Endothelial cell (in vitro differentiated cells): ENCODE results near the gene DDN. TPM values are rescaled to one million over a fixed set of nuclear protein-coding genes. Genes with fewer than 3 reads are reported as not detected.

Experiments used
- DNase-seq: peaks from one replicate; pipeline ENCODE4 v3.0.0; 2021; ENCODE audit warnings: low spot score
- H3K27ac Mint-ChIP-seq: one replicate; pipeline ENCODE4 v1.8.0; 2021; ENCODE audit warnings: mixed read lengths, inconsistent platforms; ENCODE audit not compliant: unreplicated experiment
- H3K27me3 Mint-ChIP-seq: one replicate; pipeline ENCODE4 v1.8.0; 2021; ENCODE audit warnings: mild to moderate bottlenecking, moderate library complexity, mixed read lengths, inconsistent platforms; ENCODE audit not compliant: unreplicated experiment
- H3K36me3 Mint-ChIP-seq: one replicate; pipeline ENCODE4 v1.8.0; 2021; ENCODE audit warnings: mild to moderate bottlenecking, low read depth, mixed read lengths, inconsistent platforms; ENCODE audit not compliant: unreplicated experiment
- H3K4me1 Mint-ChIP-seq: one replicate; pipeline ENCODE4 v1.8.0; 2021; ENCODE audit warnings: mild to moderate bottlenecking, mixed read lengths, inconsistent platforms; ENCODE audit not compliant: unreplicated experiment
- H3K4me3 Mint-ChIP-seq: one replicate; pipeline ENCODE4 v1.8.0; 2021; ENCODE audit warnings: mild to moderate bottlenecking, mixed read lengths, inconsistent platforms; ENCODE audit not compliant: unreplicated experiment
- H3K9me3 Mint-ChIP-seq: one replicate; pipeline ENCODE4 v1.8.0; 2021; ENCODE audit warnings: mixed read lengths, inconsistent platforms; ENCODE audit not compliant: unreplicated experiment
- total RNA-seq: library from RNA; stranded (reverse); fragmentation: NEBNext Ultra II Directional; extraction: Animal tissue kit (Norgen Biotek cat#: 25700); gene quantifications from one replicate; pipeline ENCODE4 v1.2.1, GENCODE V29; 2021; ENCODE audit not compliant: unreplicated experiment
- TF ChIP-seq, protein P1 (sequence below): fragments of 200-600 bp; sonication (generic); IDR thresholded peaks from one replicate; pipeline ENCODE4 v1.5.0; 2021; ENCODE audit warnings: antibody characterized with exemption; ENCODE audit not compliant: unreplicated experiment

DDN gene
- total RNA-seq, 1 donor from 2014 or later, result 0.10 TPM

DNA sequence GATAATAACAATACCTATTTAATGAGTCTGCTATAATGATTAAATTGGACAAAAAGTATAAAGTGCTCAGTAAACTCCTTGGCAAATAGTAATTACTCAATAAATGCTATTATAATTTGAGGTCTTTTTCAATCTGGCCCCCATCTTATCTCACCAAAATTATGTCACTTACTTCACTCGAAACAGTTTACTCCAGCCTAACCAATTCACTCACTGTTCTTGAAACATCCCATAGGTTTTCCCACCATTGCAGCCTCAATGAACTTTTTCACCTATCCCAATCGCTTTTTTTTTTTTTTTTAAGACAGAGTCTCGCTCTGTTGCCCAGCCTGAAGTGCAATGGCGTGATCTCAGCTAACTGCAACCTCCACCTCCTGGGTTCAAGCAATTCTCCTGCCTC, 36.9 kb upstream of the DDN start:
- Mint-ChIP-seq H3K9me3 (no peaks in the 10 kb centered on the region), H3K27ac (peak overlapping the region; percentile 34), H3K36me3 (peaks cover 48% of the 10 kb centered on the region), H3K4me3 (peak overlapping the region; percentile 38), H3K4me1 (no peaks in the 10 kb centered on the region), H3K27me3 (peaks cover 17% of the 10 kb centered on the region)
- DNase-seq, result no peak
- TF ChIP-seq, protein P1, sequence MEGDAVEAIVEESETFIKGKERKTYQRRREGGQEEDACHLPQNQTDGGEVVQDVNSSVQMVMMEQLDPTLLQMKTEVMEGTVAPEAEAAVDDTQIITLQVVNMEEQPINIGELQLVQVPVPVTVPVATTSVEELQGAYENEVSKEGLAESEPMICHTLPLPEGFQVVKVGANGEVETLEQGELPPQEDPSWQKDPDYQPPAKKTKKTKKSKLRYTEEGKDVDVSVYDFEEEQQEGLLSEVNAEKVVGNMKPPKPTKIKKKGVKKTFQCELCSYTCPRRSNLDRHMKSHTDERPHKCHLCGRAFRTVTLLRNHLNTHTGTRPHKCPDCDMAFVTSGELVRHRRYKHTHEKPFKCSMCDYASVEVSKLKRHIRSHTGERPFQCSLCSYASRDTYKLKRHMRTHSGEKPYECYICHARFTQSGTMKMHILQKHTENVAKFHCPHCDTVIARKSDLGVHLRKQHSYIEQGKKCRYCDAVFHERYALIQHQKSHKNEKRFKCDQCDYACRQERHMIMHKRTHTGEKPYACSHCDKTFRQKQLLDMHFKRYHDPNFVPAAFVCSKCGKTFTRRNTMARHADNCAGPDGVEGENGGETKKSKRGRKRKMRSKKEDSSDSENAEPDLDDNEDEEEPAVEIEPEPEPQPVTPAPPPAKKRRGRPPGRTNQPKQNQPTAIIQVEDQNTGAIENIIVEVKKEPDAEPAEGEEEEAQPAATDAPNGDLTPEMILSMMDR, result no peak

DNA sequence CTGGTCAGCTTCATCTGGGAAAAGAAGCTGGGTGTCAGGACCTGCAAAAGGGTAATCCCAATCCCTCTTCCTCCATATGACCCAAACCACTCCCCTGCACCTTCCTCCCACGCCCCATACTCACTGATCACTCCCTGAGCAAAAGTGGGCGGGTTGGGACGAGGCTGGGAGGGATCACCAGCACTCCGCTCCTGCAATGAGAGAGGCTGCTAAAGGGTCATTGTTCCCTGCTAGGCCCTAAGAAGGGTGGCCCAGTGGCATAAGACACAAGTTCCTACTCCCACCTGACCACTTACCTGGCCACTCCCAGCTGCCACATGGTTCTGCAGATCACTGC, 35.1 kb upstream of the DDN start:
- Mint-ChIP-seq H3K4me3 (no peak overlapping the region), H3K9me3 (no peaks in the 10 kb centered on the region), H3K36me3 (peaks cover 61% of the 10 kb centered on the region), H3K27ac (no peak overlapping the region), H3K4me1 (no peaks in the 10 kb centered on the region), H3K27me3 (peaks cover 18% of the 10 kb centered on the region)
- TF ChIP-seq, protein P1, result no peak
- no peak for DNase-seq

- Mint-ChIP-seq H3K4me3 (peak overlapping the region; percentile 71), H3K9me3 (no peaks in the 10 kb centered on the region), H3K27me3 (peaks cover 18% of the 10 kb centered on the region), H3K27ac (peak overlapping the region; percentile 50), H3K36me3 (peaks cover 60% of the 10 kb centered on the region), H3K4me1 (no peaks in the 10 kb centered on the region)
- TF ChIP-seq, protein P1, result no peak
- DNase-seq, result no peak
Measured at GRCh38 chr12:49033611-49034285, 34.6 kb upstream of the DDN start.

GRCh38 chr12:49032679-49033447, 33.7 kb upstream of the DDN start:
- Mint-ChIP-seq H3K36me3 (peaks cover 59% of the 10 kb centered on the region), H3K4me3 (peak overlapping the region; percentile 65), H3K27me3 (peaks cover 20% of the 10 kb centered on the region), H3K9me3 (no peaks in the 10 kb centered on the region), H3K4me1 (no peaks in the 10 kb centered on the region), H3K27ac (peak overlapping the region; percentile 61)
- DNase-seq, result no peak
- TF ChIP-seq, protein P1, result no peak

DNA sequence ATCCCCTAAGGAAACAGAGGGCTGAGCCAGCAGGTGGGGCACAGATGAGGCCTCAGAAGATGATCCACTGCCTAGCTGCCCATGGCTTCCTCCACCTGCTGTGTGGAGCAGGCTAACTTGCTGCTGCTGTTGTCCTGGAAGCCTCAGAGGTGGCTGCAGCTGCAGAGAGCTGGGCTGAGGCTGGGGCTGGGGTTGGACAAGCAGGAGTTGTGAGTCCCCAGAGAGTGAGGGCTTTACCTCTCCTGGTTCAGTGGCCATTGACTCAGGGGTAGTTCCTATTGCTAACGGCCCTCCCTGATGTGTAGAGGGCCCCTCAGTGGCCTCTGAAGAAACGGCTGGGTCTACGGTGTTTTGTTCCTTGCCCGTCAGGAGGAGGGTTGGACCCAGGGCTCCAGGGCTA, 33.1 kb upstream of the DDN start:
- DNase-seq, result no peak
- Mint-ChIP-seq H3K4me3 (peak overlapping the region; percentile 65), H3K4me1 (no peaks in the 10 kb centered on the region), H3K36me3 (peaks cover 64% of the 10 kb centered on the region), H3K27ac (peak overlapping the region; percentile 61), H3K9me3 (no peaks in the 10 kb centered on the region), H3K27me3 (peaks cover 21% of the 10 kb centered on the region)
- TF ChIP-seq, protein P1, result no peak
